SK-N-SH (cell line): ENCODE measurements around the gene BABAM2. TPM values are rescaled to one million over a fixed set of nuclear protein-coding genes. Genes with fewer than 3 reads are reported as not detected.

ENCODE experiments used
- CTCF ChIA-PET: fragments of 300-600, 350-600 bp; formaldehyde crosslinking; extraction: SDS; loops from one replicate; lab custom pipeline; 2021; lab: Yijun Ruan, JAX
- POLR2A ChIA-PET: fragments of 350-600 bp; sonication (Branson Sonifier 250); formaldehyde crosslinking; extraction: SDS; loops from one replicate; lab custom pipeline; 2020; ENCODE audit warnings: antibody characterized with exemption, inconsistent platforms; lab: Yijun Ruan, JAX
- DNase-seq: peaks from one replicate; pipeline ENCODE4 v3.0.0; 2012
- H2AFZ ChIP-seq: fragments of 200-600 bp; sonication (generic); 2 replicates; pipeline ENCODE4 v1.8.1; 2016; ENCODE audit warnings: antibody characterized with exemption, mild to moderate bottlenecking, low read depth
- H3F3A ChIP-seq: fragments of 200-600 bp; sonication (generic); replicated peaks from 2 replicates; pipeline ENCODE3; 2016; ENCODE audit warnings: antibody characterized with exemption, mild to moderate bottlenecking; ENCODE audit not compliant: insufficient read depth
- H3K27ac ChIP-seq, 2 experiments: fragments of 200-500 bp in 1 of 2; fragments of 200-600 bp in 1 of 2; sonication (Bioruptor generic) in 1 of 2; sonication (generic), shearing (Covaris generic) in 1 of 2; 2 replicates each; pipeline versions ENCODE4 v1.5.1 to v1.6.1; 2014 to 2016; ENCODE audit warnings: low read depth in 2 of 2, inconsistent platforms in 1 of 2, low read length in 1 of 2, mild to moderate bottlenecking in 1 of 2, mixed read lengths in 1 of 2
- H3K27me3 ChIP-seq: fragments of 200-600 bp; sonication (generic), shearing (Covaris generic); 2 replicates; pipeline ENCODE4 v1.6.1; 2016; ENCODE audit warnings: mixed run types; ENCODE audit not compliant: insufficient read depth
- H3K36me3 ChIP-seq, 2 experiments: fragments of 200-500 bp in 1 of 2; fragments of 200-600 bp in 1 of 2; sonication (Bioruptor generic) in 1 of 2; sonication (generic) in 1 of 2; replicated peaks in 1 of 2; 2 replicates each; pipeline versions ENCODE3 to v1.5.1; 2014 to 2016; ENCODE audit warnings: low read length in 1 of 2, mild to moderate bottlenecking in 1 of 2; ENCODE audit not compliant: insufficient read depth in 2 of 2, control insufficient read depth in 1 of 2
- H3K4me1 ChIP-seq, 2 experiments: fragments of 200-500 bp in 1 of 2; fragments of 200-600 bp in 1 of 2; sonication (Bioruptor generic) in 1 of 2; sonication (generic), shearing (Covaris generic) in 1 of 2; 2 replicates each; pipeline versions ENCODE4 v1.5.1 to v1.6.1; 2014 to 2016; ENCODE audit warnings: low read depth in 1 of 2, low read length in 1 of 2, mixed run types in 1 of 2; ENCODE audit not compliant: insufficient read depth in 2 of 2, control insufficient read depth in 1 of 2
- H3K4me2 ChIP-seq: fragments of 200-600 bp; sonication (generic), shearing (Covaris generic); 2 replicates; pipeline ENCODE4 v1.6.1; 2017; ENCODE audit warnings: mixed run types
- H3K4me3 ChIP-seq, 2 experiments: fragments of 200-500 bp in 1 of 2; fragments of 200-600 bp in 1 of 2; sonication (Bioruptor generic) in 1 of 2; sonication (generic), shearing (Covaris generic) in 1 of 2; 2 replicates each; pipeline versions ENCODE4 v1.5.1 to v1.8.1; 2014 to 2016; ENCODE audit warnings: low read depth in 2 of 2, inconsistent platforms in 1 of 2, low read length in 1 of 2, mild to moderate bottlenecking in 1 of 2, mixed read lengths in 1 of 2, moderate library complexity in 1 of 2
- H3K79me2 ChIP-seq: fragments of 200-600 bp; sonication (generic); 2 replicates; pipeline ENCODE4 v1.8.1; 2017; ENCODE audit warnings: mild to moderate bottlenecking; ENCODE audit not compliant: insufficient read depth
- H3K9ac ChIP-seq: fragments of 200-600 bp; sonication (generic); 2 replicates; pipeline ENCODE4 v1.6.1; 2017; ENCODE audit warnings: mixed run types
- H3K9me2 ChIP-seq: fragments of 200-600 bp; sonication (generic); 2 replicates; pipeline ENCODE4 v1.6.1; 2017; ENCODE audit warnings: mixed run types
- H3K9me3 ChIP-seq: fragments of 200-600 bp; sonication (generic); 2 replicates; pipeline ENCODE4 v1.6.1; 2017; ENCODE audit warnings: mixed run types, mild to moderate bottlenecking, moderate library complexity
- H4K20me1 ChIP-seq: fragments of 200-600 bp; sonication (generic); 2 replicates; pipeline ENCODE4 v1.6.1; 2017; ENCODE audit warnings: mild to moderate bottlenecking, mixed run types; ENCODE audit not compliant: insufficient read depth
- CHD2 ChIP-seq: fragments of 150-350 bp; IDR thresholded peaks from 2 replicates; pipeline ENCODE4 v1.6.1; 2018; ENCODE audit warnings: low read length; ENCODE audit not compliant: partially characterized antibody
- ELF1 ChIP-seq: IDR thresholded peaks from 2 replicates; pipeline ENCODE4 v1.4.0; 2012
- EP300 ChIP-seq, 2 experiments: IDR thresholded peaks; 2 replicates each; pipeline versions ENCODE4 v1.4.0 to v1.6.1; 2012; ENCODE audit warnings: borderline replicate concordance in 1 of 2, low read depth in 1 of 2, low read length in 1 of 2
- FOSL2 ChIP-seq: IDR thresholded peaks from 2 replicates; pipeline ENCODE4 v1.4.0; 2012; ENCODE audit warnings: low read depth, mild to moderate bottlenecking, moderate library complexity, borderline replicate concordance
- FOXJ3 ChIP-seq: sonication (generic); formaldehyde crosslinking; IDR thresholded peaks from 2 replicates; pipeline ENCODE4 v1.5.1; 2020; ENCODE audit warnings: mild to moderate bottlenecking, missing genetic modification reagents
- GABPA ChIP-seq: IDR thresholded peaks from 2 replicates; pipeline ENCODE4 v1.4.0; 2012; ENCODE audit warnings: low read depth, mild to moderate bottlenecking
- GATA2 ChIP-seq: sonication (generic); formaldehyde crosslinking; IDR thresholded peaks from 2 replicates; pipeline ENCODE4 v1.5.0; 2020; ENCODE audit warnings: mild to moderate bottlenecking, missing genetic modification reagents
- JUND ChIP-seq: IDR thresholded peaks from 2 replicates; pipeline ENCODE4 v1.4.0; 2012
- MAX ChIP-seq: IDR thresholded peaks from 2 replicates; pipeline ENCODE4 v1.4.0; 2012; ENCODE audit warnings: low read depth
- MEF2A ChIP-seq: IDR thresholded peaks from 2 replicates; pipeline ENCODE4 v1.4.0; 2012; ENCODE audit warnings: low read depth, borderline replicate concordance
- RAD21 ChIP-seq: IDR thresholded peaks from 2 replicates; pipeline ENCODE4 v1.6.1; 2012; ENCODE audit warnings: mild to moderate bottlenecking, low read length
- RFX5 ChIP-seq: IDR thresholded peaks from 2 replicates; pipeline ENCODE4 v1.6.1; 2012; ENCODE audit warnings: mild to moderate bottlenecking, improper control_type of control experiment, low read length
- SIN3A ChIP-seq: IDR thresholded peaks from 2 replicates; pipeline ENCODE4 v1.6.1; 2012; ENCODE audit warnings: low read depth, mild to moderate bottlenecking, low read length, moderate library complexity, borderline replicate concordance
- SMC3 ChIP-seq: IDR thresholded peaks from 2 replicates; pipeline ENCODE4 v1.6.1; 2012; ENCODE audit warnings: low read depth, low read length, improper control_type of control experiment
- TCF12 ChIP-seq: IDR thresholded peaks from 2 replicates; pipeline ENCODE4 v1.4.0; 2012
- USF1 ChIP-seq: IDR thresholded peaks from 2 replicates; pipeline ENCODE4 v1.4.0; 2012; ENCODE audit warnings: low read depth, borderline replicate concordance
- YY1 ChIP-seq: IDR thresholded peaks from 2 replicates; pipeline ENCODE4 v1.4.0; 2012; ENCODE audit warnings: low read depth, mild to moderate bottlenecking
- WGBS: methylation state at CpG from one replicate; pipeline ENCODE4 v1.1.6; 2017; ENCODE audit warnings: low lambda C conversion rate; 5-methylcytosine and 5-hydroxymethylcytosine counted together
- polyA plus RNA-seq, 3 experiments: library from polyadenylated mRNA; depleted of rRNA; stranded (reverse); fragments of >200 nt; gene quantifications; 2 replicates each; pipeline ENCODE4 v1.2.3, GENCODE V29; 2012
- TF ChIP-seq, protein P1 (sequence below): IDR thresholded peaks from 2 replicates; pipeline ENCODE4 v1.4.0; 2012; ENCODE audit warnings: low read depth, borderline replicate concordance
- TF ChIP-seq, protein P2 (sequence below): IDR thresholded peaks from 2 replicates; pipeline ENCODE4; 2012
- TF ChIP-seq, protein P3 (sequence below): IDR thresholded peaks from 2 replicates; pipeline ENCODE4 v1.6.1; 2012; ENCODE audit warnings: mild to moderate bottlenecking, low read depth, low read length, moderate library complexity

The BABAM2 gene
- polyA plus RNA-seq, 1 of the 3 experiments (the other 2 are of a cell fraction), result 34.0 TPM

- no peak for TF ChIP-seq USF1
- no peak for TF ChIP-seq MAX
- TF ChIP-seq MEF2A, result no peak
- TF ChIP-seq, protein P1, sequence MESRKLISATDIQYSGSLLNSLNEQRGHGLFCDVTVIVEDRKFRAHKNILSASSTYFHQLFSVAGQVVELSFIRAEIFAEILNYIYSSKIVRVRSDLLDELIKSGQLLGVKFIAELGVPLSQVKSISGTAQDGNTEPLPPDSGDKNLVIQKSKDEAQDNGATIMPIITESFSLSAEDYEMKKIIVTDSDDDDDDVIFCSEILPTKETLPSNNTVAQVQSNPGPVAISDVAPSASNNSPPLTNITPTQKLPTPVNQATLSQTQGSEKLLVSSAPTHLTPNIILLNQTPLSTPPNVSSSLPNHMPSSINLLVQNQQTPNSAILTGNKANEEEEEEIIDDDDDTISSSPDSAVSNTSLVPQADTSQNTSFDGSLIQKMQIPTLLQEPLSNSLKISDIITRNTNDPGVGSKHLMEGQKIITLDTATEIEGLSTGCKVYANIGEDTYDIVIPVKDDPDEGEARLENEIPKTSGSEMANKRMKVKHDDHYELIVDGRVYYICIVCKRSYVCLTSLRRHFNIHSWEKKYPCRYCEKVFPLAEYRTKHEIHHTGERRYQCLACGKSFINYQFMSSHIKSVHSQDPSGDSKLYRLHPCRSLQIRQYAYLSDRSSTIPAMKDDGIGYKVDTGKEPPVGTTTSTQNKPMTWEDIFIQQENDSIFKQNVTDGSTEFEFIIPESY, result no peak
- TF ChIP-seq, protein P2, sequence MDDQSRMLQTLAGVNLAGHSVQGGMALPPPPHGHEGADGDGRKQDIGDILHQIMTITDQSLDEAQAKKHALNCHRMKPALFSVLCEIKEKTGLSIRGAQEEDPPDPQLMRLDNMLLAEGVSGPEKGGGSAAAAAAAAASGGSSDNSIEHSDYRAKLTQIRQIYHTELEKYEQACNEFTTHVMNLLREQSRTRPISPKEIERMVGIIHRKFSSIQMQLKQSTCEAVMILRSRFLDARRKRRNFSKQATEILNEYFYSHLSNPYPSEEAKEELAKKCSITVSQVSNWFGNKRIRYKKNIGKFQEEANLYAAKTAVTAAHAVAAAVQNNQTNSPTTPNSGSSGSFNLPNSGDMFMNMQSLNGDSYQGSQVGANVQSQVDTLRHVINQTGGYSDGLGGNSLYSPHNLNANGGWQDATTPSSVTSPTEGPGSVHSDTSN, result no peak
Measured at GRCh38 chr2:27847333-27847732, 43.2 kb upstream of the BABAM2 start (continued).

DNA sequence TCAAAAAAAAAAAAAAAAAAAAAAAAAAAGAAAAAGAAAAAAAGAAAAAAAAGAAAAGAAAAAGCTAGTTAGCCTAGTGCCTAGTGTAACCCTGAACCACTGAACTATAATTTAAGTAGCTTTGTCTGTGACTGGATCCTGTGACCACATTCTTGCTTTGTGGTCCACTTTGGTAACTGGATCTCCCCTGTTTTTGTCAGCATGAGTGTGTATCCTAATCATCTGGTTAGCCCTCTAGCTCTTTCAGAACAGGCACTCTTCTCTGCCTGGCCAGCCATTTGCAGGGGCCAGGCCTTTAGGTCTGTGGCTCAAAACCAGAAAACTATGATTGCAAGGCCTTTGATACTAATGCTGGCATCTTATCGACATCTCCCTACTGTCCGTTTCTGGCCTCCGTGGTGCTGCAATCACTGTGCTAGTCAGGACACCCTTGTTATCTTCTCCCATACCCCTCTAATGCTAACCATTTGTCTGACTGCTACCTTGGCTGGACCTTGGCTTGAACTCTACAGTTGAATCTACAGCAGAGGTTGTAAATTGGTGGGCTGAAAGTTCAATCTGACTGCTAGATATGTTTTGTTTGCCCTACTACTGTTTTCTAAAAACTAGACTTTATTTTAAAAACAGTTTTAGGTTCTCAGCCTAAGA lies 40.8 kb upstream of the BABAM2 start:
- TF ChIP-seq, protein P3, sequence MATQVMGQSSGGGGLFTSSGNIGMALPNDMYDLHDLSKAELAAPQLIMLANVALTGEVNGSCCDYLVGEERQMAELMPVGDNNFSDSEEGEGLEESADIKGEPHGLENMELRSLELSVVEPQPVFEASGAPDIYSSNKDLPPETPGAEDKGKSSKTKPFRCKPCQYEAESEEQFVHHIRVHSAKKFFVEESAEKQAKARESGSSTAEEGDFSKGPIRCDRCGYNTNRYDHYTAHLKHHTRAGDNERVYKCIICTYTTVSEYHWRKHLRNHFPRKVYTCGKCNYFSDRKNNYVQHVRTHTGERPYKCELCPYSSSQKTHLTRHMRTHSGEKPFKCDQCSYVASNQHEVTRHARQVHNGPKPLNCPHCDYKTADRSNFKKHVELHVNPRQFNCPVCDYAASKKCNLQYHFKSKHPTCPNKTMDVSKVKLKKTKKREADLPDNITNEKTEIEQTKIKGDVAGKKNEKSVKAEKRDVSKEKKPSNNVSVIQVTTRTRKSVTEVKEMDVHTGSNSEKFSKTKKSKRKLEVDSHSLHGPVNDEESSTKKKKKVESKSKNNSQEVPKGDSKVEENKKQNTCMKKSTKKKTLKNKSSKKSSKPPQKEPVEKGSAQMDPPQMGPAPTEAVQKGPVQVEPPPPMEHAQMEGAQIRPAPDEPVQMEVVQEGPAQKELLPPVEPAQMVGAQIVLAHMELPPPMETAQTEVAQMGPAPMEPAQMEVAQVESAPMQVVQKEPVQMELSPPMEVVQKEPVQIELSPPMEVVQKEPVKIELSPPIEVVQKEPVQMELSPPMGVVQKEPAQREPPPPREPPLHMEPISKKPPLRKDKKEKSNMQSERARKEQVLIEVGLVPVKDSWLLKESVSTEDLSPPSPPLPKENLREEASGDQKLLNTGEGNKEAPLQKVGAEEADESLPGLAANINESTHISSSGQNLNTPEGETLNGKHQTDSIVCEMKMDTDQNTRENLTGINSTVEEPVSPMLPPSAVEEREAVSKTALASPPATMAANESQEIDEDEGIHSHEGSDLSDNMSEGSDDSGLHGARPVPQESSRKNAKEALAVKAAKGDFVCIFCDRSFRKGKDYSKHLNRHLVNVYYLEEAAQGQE, result no peak
- TF ChIP-seq RFX5 (no peak), MAX (no peak), CHD2 (no peak), ELF1 (no peak), JUND (no peak), SIN3A (no peak), TCF12 (no peak), FOSL2 (no peak), RAD21 (no peak), EP300 (IDR thresholded peaks at IDR 0.05; ENCODE audit: borderline replicate concordance in 1 of 2, low read depth in 1 of 2, low read length in 1 of 2) (no peak), GABPA (no peak), YY1 (no peak), FOXJ3 (CRISPR knock-in tag) (no peak), GATA2 (CRISPR knock-in tag) (no peak), SMC3 (no peak)
- no peaks in the 10 kb centered on the region for H3K9me3 ChIP-seq
- POLR2A ChIA-PET, result no interaction called here
- H4K20me1 ChIP-seq, result no peaks in the 10 kb centered on the region
- H3K79me2 ChIP-seq, result no peaks in the 10 kb centered on the region
- H3K4me1 ChIP-seq, result no peaks in the 10 kb centered on the region
- no peaks in the 10 kb centered on the region for H3K9me2 ChIP-seq
- no peaks in the 10 kb centered on the region for H3F3A ChIP-seq
- H3K4me2 ChIP-seq, result no peak overlapping the region
- DNase-seq, result no peak
- WGBS, result 100% methylated on average over 3 of the region's 3 CpGs
- no peak overlapping the region for H3K9ac ChIP-seq
- CTCF ChIA-PET, result interaction anchor here (0.6 to 2.8 kb wide), 4 partner anchors 11 to 166 kb away, joined by 3 to 9 read pairs (median 4); no protein-coding TSS in a partner anchor
- H3K27me3 ChIP-seq, result no peaks in the 10 kb centered on the region
- no peaks in the 10 kb centered on the region for H3K36me3 ChIP-seq
- no peak overlapping the region for H3K27ac ChIP-seq
- no peak overlapping the region for H3K4me3 ChIP-seq
- no peak overlapping the region for H2AFZ ChIP-seq
